ENCODE results near the gene KIF6. TPM values are rescaled to one million over a fixed set of nuclear protein-coding genes. Genes with fewer than 3 reads are reported as not detected.

Gene KIF6
- polyA plus RNA-seq, 2 of the 4 experiments (the other 2 are of a cell fraction): 0.05 to 0.39 TPM

- Histone ChIP-seq H3K9me3 (no peaks in the 10 kb centered on the region), H3K27ac (no peak overlapping the region), H3K4me3 (no peak overlapping the region), H3K4me1 (no peaks in the 10 kb centered on the region), H3K4me2 (no peak overlapping the region)
- DNase-seq (ENCODE audit: low read depth in 1 of 2, low spot score in 1 of 2): no peak
- ChIA-PET POLR2A (no interaction called here), CTCF (no interaction called here)
- ATAC-seq: peak in 1 of 2 experiments; percentile 32; a peak in 1 of 6 replicates
- 63% methylated on average over 12 of the region's 13 CpGs for WGBS (ENCODE audit: missing lambda C conversion rate)
- FAIRE-seq: no peak
- no peak for TF ChIP-seq ESRRA (IDR thresholded peaks at IDR 0.05; ENCODE audit: borderline replicate concordance, low read length)
These were observed 359.7 kb downstream of the KIF6 start for GRCh38 chr6:39365281-39366074.

GRCh38 chr6:39363280-39363679 is 361.9 kb downstream of the KIF6 start:
- Histone ChIP-seq H3K4me1 (no peaks in the 10 kb centered on the region), H3K4me2 (no peak overlapping the region), H3K27ac (no peak overlapping the region), H3K4me3 (no peak overlapping the region), H3K9me3 (no peaks in the 10 kb centered on the region)
- TF ChIP-seq TP53 (CRISPR knock-in tag; IDR thresholded peaks at IDR 0.05) (no peak), CBX8 (IDR thresholded peaks at IDR 0.05) (no peak), CBX2 (IDR thresholded peaks at IDR 0.05; ENCODE audit: borderline replicate concordance, low read depth) (no peak), RNF2 (IDR thresholded peaks at IDR 0.05; ENCODE audit: borderline replicate concordance, low read depth) (no peak), EHMT2 (IDR thresholded peaks at IDR 0.05; ENCODE audit: low read depth) (no peak), CEBPB (IDR thresholded peaks at IDR 0.05) (no peak), NFE2L2 (conservative IDR thresholded peaks at IDR 0.05; ENCODE audit: low read length) (no peak), CTCF (IDR thresholded peaks at IDR 0.05) (no peak), SREBF2 (IDR thresholded peaks at IDR 0.05) (no peak), FOXS1 (CRISPR knock-in tag; IDR thresholded peaks at IDR 0.05) (no peak), EHF (CRISPR knock-in tag; IDR thresholded peaks at IDR 0.05) (no peak), SMC3 (IDR thresholded peaks at IDR 0.05) (no peak), CHD4 (IDR thresholded peaks at IDR 0.05; ENCODE audit: borderline replicate concordance) (no peak), ZNF302 (CRISPR knock-in tag; IDR thresholded peaks at IDR 0.05) (no peak)
- TF ChIP-seq, protein P1, sequence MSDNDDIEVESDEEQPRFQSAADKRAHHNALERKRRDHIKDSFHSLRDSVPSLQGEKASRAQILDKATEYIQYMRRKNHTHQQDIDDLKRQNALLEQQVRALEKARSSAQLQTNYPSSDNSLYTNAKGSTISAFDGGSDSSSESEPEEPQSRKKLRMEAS (IDR thresholded peaks at IDR 0.05): no peak
- TF ChIP-seq, protein P2, sequence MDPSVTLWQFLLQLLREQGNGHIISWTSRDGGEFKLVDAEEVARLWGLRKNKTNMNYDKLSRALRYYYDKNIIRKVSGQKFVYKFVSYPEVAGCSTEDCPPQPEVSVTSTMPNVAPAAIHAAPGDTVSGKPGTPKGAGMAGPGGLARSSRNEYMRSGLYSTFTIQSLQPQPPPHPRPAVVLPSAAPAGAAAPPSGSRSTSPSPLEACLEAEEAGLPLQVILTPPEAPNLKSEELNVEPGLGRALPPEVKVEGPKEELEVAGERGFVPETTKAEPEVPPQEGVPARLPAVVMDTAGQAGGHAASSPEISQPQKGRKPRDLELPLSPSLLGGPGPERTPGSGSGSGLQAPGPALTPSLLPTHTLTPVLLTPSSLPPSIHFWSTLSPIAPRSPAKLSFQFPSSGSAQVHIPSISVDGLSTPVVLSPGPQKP (IDR thresholded peaks at IDR 0.05; ENCODE audit: low read depth, low read length): no peak
- TF ChIP-seq, protein P3, sequence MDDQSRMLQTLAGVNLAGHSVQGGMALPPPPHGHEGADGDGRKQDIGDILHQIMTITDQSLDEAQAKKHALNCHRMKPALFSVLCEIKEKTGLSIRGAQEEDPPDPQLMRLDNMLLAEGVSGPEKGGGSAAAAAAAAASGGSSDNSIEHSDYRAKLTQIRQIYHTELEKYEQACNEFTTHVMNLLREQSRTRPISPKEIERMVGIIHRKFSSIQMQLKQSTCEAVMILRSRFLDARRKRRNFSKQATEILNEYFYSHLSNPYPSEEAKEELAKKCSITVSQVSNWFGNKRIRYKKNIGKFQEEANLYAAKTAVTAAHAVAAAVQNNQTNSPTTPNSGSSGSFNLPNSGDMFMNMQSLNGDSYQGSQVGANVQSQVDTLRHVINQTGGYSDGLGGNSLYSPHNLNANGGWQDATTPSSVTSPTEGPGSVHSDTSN (IDR thresholded peaks at IDR 0.05): no peak
- TF ChIP-seq, protein P4, sequence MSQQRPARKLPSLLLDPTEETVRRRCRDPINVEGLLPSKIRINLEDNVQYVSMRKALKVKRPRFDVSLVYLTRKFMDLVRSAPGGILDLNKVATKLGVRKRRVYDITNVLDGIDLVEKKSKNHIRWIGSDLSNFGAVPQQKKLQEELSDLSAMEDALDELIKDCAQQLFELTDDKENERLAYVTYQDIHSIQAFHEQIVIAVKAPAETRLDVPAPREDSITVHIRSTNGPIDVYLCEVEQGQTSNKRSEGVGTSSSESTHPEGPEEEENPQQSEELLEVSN (IDR thresholded peaks at IDR 0.05; ENCODE audit: borderline replicate concordance, low read depth): no peak
- WGBS (ENCODE audit: missing lambda C conversion rate): 57% methylated on average over 8 of the region's 8 CpGs
- ChIA-PET CTCF (interaction anchor here (0.7 to 3.5 kb wide), 5 partner anchors 7 to 530 kb away, joined by 3 to 12 read pairs (median 7); partner anchors contain the start of gene DAAM2), POLR2A (no interaction called here)
- FAIRE-seq (no peak), ATAC-seq (no peak), DNase-seq (ENCODE audit: low read depth in 1 of 2, low spot score in 1 of 2) (no peak)

Data from A549 (cell line).